ENCODE results near the gene FERMT1.

GRCh38 chr20:6028818-6029217 is 94.0 kb downstream of the FERMT1 start:
- TF ChIP-seq POLR2AphosphoS5 (IDR thresholded peaks at IDR 0.05; ENCODE audit: low read depth, low read length): no peak
- no peak for TF ChIP-seq CTCF (IDR thresholded peaks at IDR 0.05)
